ENCODE data around the gene LLCFC1.

Gene LLCFC1

GRCh38 chr7:142960955-142961512, 21.8 kb downstream of the LLCFC1 start:
- TF ChIP-seq SIN3A (IDR thresholded peaks at IDR 0.05; ENCODE audit: borderline replicate concordance, insufficient read depth, low read length), result no peak
- TF ChIP-seq POLR2AphosphoS5 (IDR thresholded peaks at IDR 0.05; ENCODE audit: low read depth, low read length), result no peak
- no peak for TF ChIP-seq FOXP2 (optimal IDR thresholded peaks at IDR 0.05; ENCODE audit: borderline replicate concordance, extremely low read depth, extremely low read length, insufficient read depth)
- TF ChIP-seq TAF1 (IDR thresholded peaks at IDR 0.05; ENCODE audit: borderline replicate concordance, insufficient read depth, low read length), result no peak
- TF ChIP-seq REST (IDR thresholded peaks at IDR 0.05; ENCODE audit: insufficient read depth in 1 of 2, low read depth in 2 of 2, low read length in 2 of 2), result no peak

GRCh38 chr7:142961595-142961972, 22.3 kb downstream of the LLCFC1 start:
- TF ChIP-seq REST (IDR thresholded peaks at IDR 0.05; ENCODE audit: insufficient read depth in 1 of 2, low read depth in 2 of 2, low read length in 2 of 2) (no peak), TAF1 (IDR thresholded peaks at IDR 0.05; ENCODE audit: borderline replicate concordance, insufficient read depth, low read length) (no peak), FOXP2 (optimal IDR thresholded peaks at IDR 0.05; ENCODE audit: borderline replicate concordance, extremely low read depth, extremely low read length, insufficient read depth) (no peak), SIN3A (IDR thresholded peaks at IDR 0.05; ENCODE audit: borderline replicate concordance, insufficient read depth, low read length) (no peak), POLR2AphosphoS5 (IDR thresholded peaks at IDR 0.05; ENCODE audit: low read depth, low read length) (no peak)

- TF ChIP-seq SIN3A (IDR thresholded peaks at IDR 0.05; ENCODE audit: borderline replicate concordance, insufficient read depth, low read length) (no peak), REST (IDR thresholded peaks at IDR 0.05; ENCODE audit: insufficient read depth in 1 of 2, low read depth in 2 of 2, low read length in 2 of 2) (no peak), FOXP2 (optimal IDR thresholded peaks at IDR 0.05; ENCODE audit: borderline replicate concordance, extremely low read depth, extremely low read length, insufficient read depth) (no peak), POLR2AphosphoS5 (IDR thresholded peaks at IDR 0.05; ENCODE audit: low read depth, low read length) (no peak), TAF1 (IDR thresholded peaks at IDR 0.05; ENCODE audit: borderline replicate concordance, insufficient read depth, low read length) (no peak)
Observed at GRCh38 chr7:142961973-142962926, 23.0 kb downstream of the LLCFC1 start, which contains the start of gene KEL. TSS of gene KEL (minus strand) at chr7:142962363. CDS start at chr7:142962206, 157 bp downstream.

GRCh38 chr7:142962991-142963390, 23.7 kb downstream of the LLCFC1 start:
- TF ChIP-seq REST (IDR thresholded peaks at IDR 0.05; ENCODE audit: insufficient read depth in 1 of 2, low read depth in 2 of 2, low read length in 2 of 2) (no peak), FOXP2 (optimal IDR thresholded peaks at IDR 0.05; ENCODE audit: borderline replicate concordance, extremely low read depth, extremely low read length, insufficient read depth) (no peak), TAF1 (IDR thresholded peaks at IDR 0.05; ENCODE audit: borderline replicate concordance, insufficient read depth, low read length) (no peak), POLR2AphosphoS5 (IDR thresholded peaks at IDR 0.05; ENCODE audit: low read depth, low read length) (no peak), SIN3A (IDR thresholded peaks at IDR 0.05; ENCODE audit: borderline replicate concordance, insufficient read depth, low read length) (no peak)
